Subcutaneous adipose tissue (tissue), 4 donors: ENCODE data around the gene NUSAP1. TPM values are rescaled to one million over a fixed set of nuclear protein-coding genes. Genes with fewer than 3 reads are reported as not detected.

Experiments
- CTCF ChIP-seq: fragments of 450-650 bp; IDR thresholded peaks from one replicate; pipeline ENCODE4 v1.5.1; 2016; ENCODE audit warnings: low read depth, mild to moderate bottlenecking, control low read depth, antibody characterized with exemption, moderate library complexity
- total RNA-seq, 4 donors: library from RNA; depleted of rRNA; stranded (reverse); fragments of >200 nt; gene quantifications; one replicate each; pipeline ENCODE4 v1.1.0, GENCODE V29; 2016

NUSAP1 gene
- total RNA-seq, 4 donors from 2014 or later: 2.6 to 12.6 (median 5.3) TPM

- no peak for TF ChIP-seq CTCF
Measured at GRCh38 chr15:41424809-41425208, 92.1 kb downstream of the NUSAP1 start.

- no peak for TF ChIP-seq CTCF
Measured at GRCh38 chr15:41429003-41429890, 96.6 kb downstream of the NUSAP1 start.

Other genes with a start within 250 kb of the NUSAP1 start
- gene INO80, start 216.6 kb upstream of the NUSAP1 start, total RNA-seq: 10 to 100 TPM; 20.9 to 28.4 (median 25.1) TPM
- gene EXD1, start 102.1 kb upstream of the NUSAP1 start, total RNA-seq: not detected
- gene CHP1, start 101.6 kb upstream of the NUSAP1 start, total RNA-seq: 100 to 1,000 TPM; 255 to 607 (median 291) TPM
- gene OIP5, start 290 bp upstream of the NUSAP1 start, total RNA-seq: 1 to 10 TPM in 1 of 4 donors, not detected in 3; 1.2 TPM
- gene NDUFAF1, start 69.6 kb downstream of the NUSAP1 start, total RNA-seq: 10 to 100 TPM; 13.1 to 23.9 (median 16.9) TPM
- gene RTF1, start 84.2 kb downstream of the NUSAP1 start, total RNA-seq: 10 to 100 TPM; 21.7 to 58.7 (median 32.5) TPM
- gene ITPKA, start 161.0 kb downstream of the NUSAP1 start, total RNA-seq: 1 to 10 TPM in 1 of 4 donors, under 1 TPM in 1, not detected in 2; 0.34 to 1.5 TPM
- 1 to 10 TPM in 1 of 4 donors, under 1 TPM in 3; 0.33 to 2.4 (median 0.48) TPM for gene LTK, start 180.9 kb downstream of the NUSAP1 start, total RNA-seq
- 10 to 100 TPM; 12.6 to 34.5 (median 19.0) TPM for gene RPAP1, start 211.4 kb downstream of the NUSAP1 start, total RNA-seq
- 10 to 100 TPM; 29.5 to 72.2 (median 35.8) TPM for gene TYRO3, start 226.3 kb downstream of the NUSAP1 start, total RNA-seq